HepG2 (cell line): ENCODE measurements around the gene VAPA. TPM values are rescaled to one million over a fixed set of nuclear protein-coding genes. Genes with fewer than 3 reads are reported as not detected.

Experiments
- NFRKB ChIP-seq: fragments of 450-650 bp; IDR thresholded peaks from 2 replicates; pipeline ENCODE4 v1.6.1; 2017
- TBL1XR1 ChIP-seq: fragments of 150-350 bp; IDR thresholded peaks from 2 replicates; pipeline ENCODE4 v1.6.1; 2014; ENCODE audit warnings: borderline replicate concordance, low read length; ENCODE audit not compliant: partially characterized antibody
- ZBTB21 ChIP-seq: sonication (generic); formaldehyde crosslinking; IDR thresholded peaks from 2 replicates; pipeline ENCODE4 v1.4.0; 2020; ENCODE audit warnings: missing genetic modification reagents
- ZNF143 ChIP-seq: sonication (generic); formaldehyde crosslinking; IDR thresholded peaks from 2 replicates; pipeline ENCODE4 v1.4.0; 2020; ENCODE audit warnings: missing genetic modification reagents
- ZNF574 ChIP-seq: sonication (generic); formaldehyde crosslinking; IDR thresholded peaks from 2 replicates; pipeline ENCODE4 v1.4.0; 2020; ENCODE audit warnings: missing genetic modification reagents
- ZNF615 ChIP-seq: sonication (generic); formaldehyde crosslinking; IDR thresholded peaks from 2 replicates; pipeline ENCODE4 v1.5.0; 2020; ENCODE audit warnings: mild to moderate bottlenecking, missing genetic modification reagents, borderline replicate concordance
- polyA plus RNA-seq, 8 experiments: library from polyadenylated mRNA; depleted of rRNA in 3 of 8; stranded (reverse) in 7 of 8; unstranded in 1 of 8; fragments of >200 nt; fragmentation: Illumina TruSeq in 4 of 8; extraction: Trizol in 4 of 8; gene quantifications; 2 replicates each; pipeline versions ENCODE4 v1.2.1 to v1.2.3, GENCODE V29; 2011 to 2016; ENCODE audit warnings: low read depth in 4 of 8, missing spikeins in 1 of 8, mixed read lengths in 1 of 8; ENCODE audit not compliant: insufficient read depth in 1 of 8
- total RNA-seq, 5 experiments: library from RNA; depleted of rRNA; stranded (reverse); fragments of >200 nt; fragmentation: Illumina TruSeq; extraction: Trizol; gene quantifications; 2 replicates each; pipeline ENCODE4 v1.2.3, GENCODE V29; 2016; ENCODE audit warnings: low read depth in 1 of 5
- TF ChIP-seq, protein P1 (sequence below): sonication (generic); formaldehyde crosslinking; IDR thresholded peaks from 2 replicates; pipeline ENCODE4 v1.4.0; 2020; ENCODE audit warnings: missing genetic modification reagents
- TF ChIP-seq, protein P2 (sequence below): sonication (generic); formaldehyde crosslinking; IDR thresholded peaks from 2 replicates; pipeline ENCODE4 v1.4.0; 2020; ENCODE audit warnings: missing genetic modification reagents, borderline replicate concordance

VAPA gene
- total and polyA plus RNA-seq, 2 of the 13 experiments (the other 11 are each of a cell fraction or from before 2014, with no cell fraction given): 167 to 294 TPM

- TF ChIP-seq, protein P1, sequence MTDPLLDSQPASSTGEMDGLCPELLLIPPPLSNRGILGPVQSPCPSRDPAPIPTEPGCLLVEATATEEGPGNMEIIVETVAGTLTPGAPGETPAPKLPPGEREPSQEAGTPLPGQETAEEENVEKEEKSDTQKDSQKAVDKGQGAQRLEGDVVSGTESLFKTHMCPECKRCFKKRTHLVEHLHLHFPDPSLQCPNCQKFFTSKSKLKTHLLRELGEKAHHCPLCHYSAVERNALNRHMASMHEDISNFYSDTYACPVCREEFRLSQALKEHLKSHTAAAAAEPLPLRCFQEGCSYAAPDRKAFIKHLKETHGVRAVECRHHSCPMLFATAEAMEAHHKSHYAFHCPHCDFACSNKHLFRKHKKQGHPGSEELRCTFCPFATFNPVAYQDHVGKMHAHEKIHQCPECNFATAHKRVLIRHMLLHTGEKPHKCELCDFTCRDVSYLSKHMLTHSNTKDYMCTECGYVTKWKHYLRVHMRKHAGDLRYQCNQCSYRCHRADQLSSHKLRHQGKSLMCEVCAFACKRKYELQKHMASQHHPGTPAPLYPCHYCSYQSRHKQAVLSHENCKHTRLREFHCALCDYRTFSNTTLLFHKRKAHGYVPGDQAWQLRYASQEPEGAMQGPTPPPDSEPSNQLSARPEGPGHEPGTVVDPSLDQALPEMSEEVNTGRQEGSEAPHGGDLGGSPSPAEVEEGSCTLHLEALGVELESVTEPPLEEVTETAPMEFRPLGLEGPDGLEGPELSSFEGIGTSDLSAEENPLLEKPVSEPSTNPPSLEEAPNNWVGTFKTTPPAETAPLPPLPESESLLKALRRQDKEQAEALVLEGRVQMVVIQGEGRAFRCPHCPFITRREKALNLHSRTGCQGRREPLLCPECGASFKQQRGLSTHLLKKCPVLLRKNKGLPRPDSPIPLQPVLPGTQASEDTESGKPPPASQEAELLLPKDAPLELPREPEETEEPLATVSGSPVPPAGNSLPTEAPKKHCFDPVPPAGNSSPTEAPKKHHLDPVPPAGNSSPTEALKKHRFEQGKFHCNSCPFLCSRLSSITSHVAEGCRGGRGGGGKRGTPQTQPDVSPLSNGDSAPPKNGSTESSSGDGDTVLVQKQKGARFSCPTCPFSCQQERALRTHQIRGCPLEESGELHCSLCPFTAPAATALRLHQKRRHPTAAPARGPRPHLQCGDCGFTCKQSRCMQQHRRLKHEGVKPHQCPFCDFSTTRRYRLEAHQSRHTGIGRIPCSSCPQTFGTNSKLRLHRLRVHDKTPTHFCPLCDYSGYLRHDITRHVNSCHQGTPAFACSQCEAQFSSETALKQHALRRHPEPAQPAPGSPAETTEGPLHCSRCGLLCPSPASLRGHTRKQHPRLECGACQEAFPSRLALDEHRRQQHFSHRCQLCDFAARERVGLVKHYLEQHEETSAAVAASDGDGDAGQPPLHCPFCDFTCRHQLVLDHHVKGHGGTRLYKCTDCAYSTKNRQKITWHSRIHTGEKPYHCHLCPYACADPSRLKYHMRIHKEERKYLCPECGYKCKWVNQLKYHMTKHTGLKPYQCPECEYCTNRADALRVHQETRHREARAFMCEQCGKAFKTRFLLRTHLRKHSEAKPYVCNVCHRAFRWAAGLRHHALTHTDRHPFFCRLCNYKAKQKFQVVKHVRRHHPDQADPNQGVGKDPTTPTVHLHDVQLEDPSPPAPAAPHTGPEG: no peak
- TF ChIP-seq ZNF574 (CRISPR knock-in tag): no peak
- TF ChIP-seq TBL1XR1: no peak
- TF ChIP-seq ZNF615 (CRISPR knock-in tag): no peak
- TF ChIP-seq ZNF143 (CRISPR knock-in tag): no peak
- no peak for TF ChIP-seq NFRKB
- TF ChIP-seq ZBTB21 (CRISPR knock-in tag): no peak
- TF ChIP-seq, protein P2, sequence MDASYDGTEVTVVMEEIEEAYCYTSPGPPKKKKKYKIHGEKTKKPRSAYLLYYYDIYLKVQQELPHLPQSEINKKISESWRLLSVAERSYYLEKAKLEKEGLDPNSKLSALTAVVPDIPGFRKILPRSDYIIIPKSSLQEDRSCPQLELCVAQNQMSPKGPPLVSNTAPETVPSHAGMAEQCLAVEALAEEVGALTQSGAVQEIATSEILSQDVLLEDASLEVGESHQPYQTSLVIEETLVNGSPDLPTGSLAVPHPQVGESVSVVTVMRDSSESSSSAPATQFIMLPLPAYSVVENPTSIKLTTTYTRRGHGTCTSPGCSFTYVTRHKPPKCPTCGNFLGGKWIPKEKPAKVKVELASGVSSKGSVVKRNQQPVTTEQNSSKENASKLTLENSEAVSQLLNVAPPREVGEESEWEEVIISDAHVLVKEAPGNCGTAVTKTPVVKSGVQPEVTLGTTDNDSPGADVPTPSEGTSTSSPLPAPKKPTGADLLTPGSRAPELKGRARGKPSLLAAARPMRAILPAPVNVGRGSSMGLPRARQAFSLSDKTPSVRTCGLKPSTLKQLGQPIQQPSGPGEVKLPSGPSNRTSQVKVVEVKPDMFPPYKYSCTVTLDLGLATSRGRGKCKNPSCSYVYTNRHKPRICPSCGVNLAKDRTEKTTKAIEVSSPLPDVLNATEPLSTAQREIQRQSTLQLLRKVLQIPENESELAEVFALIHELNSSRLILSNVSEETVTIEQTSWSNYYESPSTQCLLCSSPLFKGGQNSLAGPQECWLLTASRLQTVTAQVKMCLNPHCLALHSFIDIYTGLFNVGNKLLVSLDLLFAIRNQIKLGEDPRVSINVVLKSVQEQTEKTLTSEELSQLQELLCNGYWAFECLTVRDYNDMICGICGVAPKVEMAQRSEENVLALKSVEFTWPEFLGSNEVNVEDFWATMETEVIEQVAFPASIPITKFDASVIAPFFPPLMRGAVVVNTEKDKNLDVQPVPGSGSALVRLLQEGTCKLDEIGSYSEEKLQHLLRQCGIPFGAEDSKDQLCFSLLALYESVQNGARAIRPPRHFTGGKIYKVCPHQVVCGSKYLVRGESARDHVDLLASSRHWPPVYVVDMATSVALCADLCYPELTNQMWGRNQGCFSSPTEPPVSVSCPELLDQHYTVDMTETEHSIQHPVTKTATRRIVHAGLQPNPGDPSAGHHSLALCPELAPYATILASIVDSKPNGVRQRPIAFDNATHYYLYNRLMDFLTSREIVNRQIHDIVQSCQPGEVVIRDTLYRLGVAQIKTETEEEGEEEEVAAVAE (CRISPR knock-in tag): no peak
Observed at GRCh38 chr18:9993521-9994025, 79.8 kb downstream of the VAPA start (continued).
